ENCODE data around the gene YOD1.
"Not testable (repeated sequence)": the region's sequence is repeated elsewhere in the genome, so short reads cannot be mapped to it uniquely, and the experiment has no call there.

YOD1 gene

DNA sequence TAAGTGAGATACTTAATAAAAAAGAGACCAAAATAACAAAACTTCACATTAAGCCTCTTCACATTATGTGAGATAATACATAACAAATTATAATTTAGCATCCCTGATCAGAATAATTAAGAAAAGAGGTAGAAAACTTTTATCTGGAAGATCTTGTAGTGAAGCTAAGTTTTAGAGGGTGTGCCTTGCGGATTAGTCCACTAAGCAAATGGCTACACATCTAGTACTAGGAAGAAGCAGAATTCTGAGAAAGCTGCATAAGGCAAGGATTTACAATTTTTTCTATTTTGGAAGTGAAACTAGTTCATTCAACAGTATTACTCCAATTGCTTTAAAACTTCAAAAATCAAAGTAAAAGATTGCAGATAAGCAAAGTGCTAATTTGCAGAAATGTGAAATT, 3.5 kb downstream of the YOD1 start:
- FAIRE-seq, result no peak

DNA sequence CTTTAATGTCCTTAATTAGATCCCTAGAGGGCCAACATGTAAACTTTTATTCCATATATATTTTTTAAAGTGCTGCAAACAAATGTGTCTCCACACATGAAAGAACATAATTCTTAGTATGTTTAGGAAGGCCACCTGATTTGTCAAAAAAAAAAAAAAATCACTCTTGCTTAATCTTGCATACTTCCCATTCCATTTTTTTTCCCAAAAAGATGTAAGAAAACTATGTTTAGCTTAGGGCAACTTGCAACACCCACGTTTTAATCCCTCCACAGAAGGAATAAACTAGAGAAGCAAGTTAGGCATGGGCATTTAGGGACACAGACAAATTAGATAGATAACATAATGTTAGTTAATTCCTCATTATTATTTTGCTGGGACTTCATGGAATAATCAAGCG, 5.6 kb downstream of the YOD1 start:
- no peak for FAIRE-seq

DNA sequence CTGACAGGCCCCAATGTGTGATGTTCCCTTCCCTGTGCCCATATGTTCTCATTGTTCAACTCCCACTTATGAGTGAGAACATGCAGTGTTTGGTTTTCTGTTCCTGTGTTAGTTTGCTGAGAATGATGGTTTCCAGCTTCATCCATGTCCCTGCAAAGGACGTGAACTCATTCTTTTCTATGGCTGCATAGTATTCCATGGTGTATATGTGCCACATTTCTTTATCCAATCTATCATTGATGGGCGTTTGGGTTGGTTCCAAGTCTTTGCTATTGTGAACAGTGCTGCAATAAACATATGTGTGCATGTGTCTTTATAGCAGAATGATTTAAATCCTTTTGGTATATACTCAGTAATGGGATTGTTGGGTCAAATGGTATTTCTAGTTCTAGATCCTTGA, 9.6 kb downstream of the YOD1 start:
- not testable (repeated sequence) for FAIRE-seq

DNA sequence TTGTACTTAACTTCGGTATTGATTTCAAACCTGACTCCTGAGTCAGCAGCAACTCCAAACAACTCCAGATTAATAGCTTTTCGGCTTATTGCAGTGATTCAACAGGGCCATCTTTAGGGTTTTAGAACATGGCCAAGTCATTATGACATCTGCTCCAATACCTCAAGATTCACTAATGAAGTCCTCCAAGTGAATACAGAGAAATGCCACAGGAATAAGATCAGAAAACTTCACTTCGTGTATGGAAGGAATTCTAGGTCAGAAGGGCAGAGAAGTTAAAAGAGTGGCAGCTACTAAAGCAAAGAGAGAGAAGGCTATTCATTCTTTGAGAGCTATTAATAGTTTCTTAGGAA, 10.9 kb downstream of the YOD1 start:
- no peak for FAIRE-seq

GRCh38 chr1:207039380-207040180, 11.4 kb downstream of the YOD1 start:
- FAIRE-seq, result no peak

- FAIRE-seq, result no peak
Measured at GRCh38 chr1:207036865-207037264, 14.1 kb downstream of the YOD1 start.

- FAIRE-seq, result no peak
Measured at GRCh38 chr1:207035877-207036551, 15.0 kb downstream of the YOD1 start.

GRCh38 chr1:207034998-207035397, 16.0 kb downstream of the YOD1 start:
- no peak for FAIRE-seq

DNA sequence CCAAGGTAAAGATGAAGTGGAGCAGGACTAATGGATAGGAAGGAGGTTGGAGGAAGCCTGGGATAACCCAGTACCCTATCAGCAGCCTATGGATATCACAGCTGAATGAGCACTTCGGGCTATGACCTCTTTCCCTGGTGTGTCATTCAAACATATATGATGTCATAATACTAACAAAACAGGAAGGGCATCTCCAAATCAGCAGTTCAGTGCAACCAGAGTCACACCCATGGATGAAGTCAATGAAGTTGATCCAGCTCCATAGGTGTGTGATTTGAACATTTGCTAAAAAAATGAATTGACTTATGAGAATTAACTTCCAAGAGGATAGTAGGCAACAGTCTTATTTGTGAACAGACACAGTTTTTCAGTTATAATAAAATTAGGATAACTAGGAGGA, 16.8 kb downstream of the YOD1 start:
- FAIRE-seq, result no peak

GRCh38 chr1:207033302-207033701, 17.7 kb downstream of the YOD1 start:
- FAIRE-seq, result no peak

DNA sequence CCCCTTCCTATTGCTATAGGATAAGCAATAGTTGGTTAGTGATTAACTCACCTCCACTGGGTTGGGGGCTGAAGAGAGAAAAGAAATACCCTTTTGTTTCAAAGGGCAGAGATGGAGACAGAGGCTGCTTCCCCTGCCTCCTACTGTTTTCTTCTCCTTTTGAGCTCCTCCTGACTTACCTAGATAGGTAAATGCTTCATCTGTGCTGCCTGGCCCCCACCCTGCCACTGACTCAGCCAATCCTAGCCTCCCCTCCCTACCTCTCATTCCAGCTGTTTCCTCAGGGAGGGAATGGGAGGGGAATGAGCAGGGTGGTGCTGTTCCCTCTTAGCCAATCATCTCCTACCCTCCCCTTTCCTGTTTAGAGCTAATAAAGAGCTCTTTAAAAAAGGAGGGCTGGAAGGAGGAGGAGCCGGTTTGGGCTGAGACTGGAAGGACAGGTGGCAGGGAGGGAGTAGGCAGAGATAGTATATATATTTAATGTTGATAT, 18.4 kb downstream of the YOD1 start, which contains the start of gene C1orf116:
TSS of gene C1orf116 (minus strand) at position 229 of the 490 bp plus-strand sequence. CDS start 5,158 bp downstream, outside the sequence.
- no peak for FAIRE-seq

GRCh38 chr1:207031632-207032264, 19.3 kb downstream of the YOD1 start:
- FAIRE-seq, result no peak

DNA sequence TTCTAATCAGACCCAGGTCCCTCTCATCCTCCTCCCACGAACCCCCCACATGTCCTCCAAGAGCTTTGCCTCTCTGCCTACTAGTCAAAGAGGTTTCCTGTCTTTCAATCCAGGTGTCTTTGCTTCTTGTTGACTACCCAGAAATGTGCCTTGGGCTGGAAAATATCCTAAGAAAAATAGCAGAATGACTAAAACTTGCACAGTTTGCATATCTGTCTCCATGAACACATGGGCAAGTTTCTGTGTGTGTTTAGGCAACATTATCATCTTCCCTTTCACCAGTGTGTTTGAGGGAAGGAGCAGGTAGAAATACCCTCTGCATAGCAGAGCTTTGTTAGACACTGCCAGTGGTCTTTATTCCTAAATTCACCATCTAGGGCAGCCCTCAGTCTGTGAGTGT, 20.0 kb downstream of the YOD1 start:
- no peak for FAIRE-seq

- no peak for FAIRE-seq
Measured at GRCh38 chr1:207030522-207031009, 20.4 kb downstream of the YOD1 start.

GRCh38 chr1:207029701-207030521, 21.1 kb downstream of the YOD1 start:
- FAIRE-seq, result no peak

GRCh38 chr1:207028884-207029650, 21.9 kb downstream of the YOD1 start:
- FAIRE-seq, result no peak

GRCh38 chr1:207027921-207028320, 23.1 kb downstream of the YOD1 start:
- FAIRE-seq, result no peak

DNA sequence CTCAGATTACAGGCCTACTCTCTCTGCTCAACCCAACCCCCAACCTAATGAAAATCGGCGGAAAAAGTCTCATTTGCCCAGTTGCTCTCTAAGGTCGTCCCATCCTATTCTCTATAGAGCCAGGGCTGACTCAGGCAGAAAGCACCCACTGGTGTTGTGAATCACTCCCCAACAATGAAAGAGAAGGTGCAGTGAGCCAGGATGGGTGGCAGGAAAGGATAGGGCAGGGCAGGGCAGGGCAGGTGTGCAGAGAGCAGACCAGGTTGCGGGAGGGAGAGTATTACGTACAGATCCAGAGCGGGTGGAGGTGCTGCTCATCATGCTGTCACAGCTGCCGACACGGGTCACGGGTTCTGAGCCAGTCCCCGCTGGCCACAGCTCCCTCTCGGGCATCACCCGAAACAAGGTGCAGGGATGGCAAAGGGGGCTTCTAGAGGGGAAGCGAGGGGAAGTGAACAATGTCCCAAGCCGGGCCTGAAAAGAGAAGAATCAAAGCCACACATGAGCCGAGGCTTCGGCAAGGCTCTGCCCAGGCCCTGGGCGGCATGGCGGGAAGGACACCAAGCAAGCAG, 23.7 kb downstream of the YOD1 start:
- FAIRE-seq, result no peak

GRCh38 chr1:207026104-207026534, 24.9 kb downstream of the YOD1 start:
- FAIRE-seq, result no peak

DNA sequence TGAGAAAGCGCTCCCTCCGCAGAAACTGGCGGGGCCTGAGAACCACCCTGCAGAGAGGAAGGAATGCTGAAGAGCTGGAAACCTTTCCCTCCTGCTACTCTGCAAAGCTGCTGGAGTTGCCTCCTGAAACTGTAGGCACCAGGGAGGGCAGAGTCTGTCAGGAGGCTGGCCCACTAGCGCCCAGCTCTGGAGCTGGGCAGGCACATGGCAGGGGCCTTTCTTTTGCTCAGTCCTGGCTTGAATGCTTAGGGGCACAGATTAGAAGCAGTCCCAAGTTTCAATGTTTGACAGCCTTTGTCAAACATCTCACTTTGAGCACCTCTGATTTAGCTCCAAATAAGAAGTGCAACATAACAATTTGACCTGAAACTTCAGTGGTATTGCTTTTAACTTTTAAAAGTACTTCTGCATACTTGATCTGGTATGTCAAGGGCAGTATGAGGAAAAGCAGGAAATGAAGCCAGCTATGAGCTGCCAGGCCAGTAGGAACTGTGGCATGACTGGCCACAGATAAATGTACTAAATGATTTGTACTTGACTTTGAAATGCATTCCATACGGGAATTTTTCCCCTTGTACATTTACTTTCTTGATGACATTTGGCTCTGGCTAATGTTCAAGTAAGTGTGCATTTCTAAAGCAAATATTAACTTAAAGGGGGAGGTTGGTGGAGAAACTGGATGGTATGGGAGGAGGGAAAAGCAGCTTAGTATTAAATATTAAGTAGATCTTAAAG, 25.7 kb downstream of the YOD1 start:
- no peak for FAIRE-seq

Measured in colon (tissue), 2 donors.